GM19240 (cell line): Measurements from ENCODE around the gene C5AR1.
"Not testable (repeated sequence)": the region's sequence is repeated elsewhere in the genome, so short reads cannot be mapped to it uniquely, and the experiment has no call there.

Source experiments
- DNase-seq: peaks from one replicate; pipeline ENCODE4 v3.0.0; 2011; ENCODE audit warnings: low spot score; ENCODE audit not compliant: insufficient read length

The C5AR1 gene

DNA sequence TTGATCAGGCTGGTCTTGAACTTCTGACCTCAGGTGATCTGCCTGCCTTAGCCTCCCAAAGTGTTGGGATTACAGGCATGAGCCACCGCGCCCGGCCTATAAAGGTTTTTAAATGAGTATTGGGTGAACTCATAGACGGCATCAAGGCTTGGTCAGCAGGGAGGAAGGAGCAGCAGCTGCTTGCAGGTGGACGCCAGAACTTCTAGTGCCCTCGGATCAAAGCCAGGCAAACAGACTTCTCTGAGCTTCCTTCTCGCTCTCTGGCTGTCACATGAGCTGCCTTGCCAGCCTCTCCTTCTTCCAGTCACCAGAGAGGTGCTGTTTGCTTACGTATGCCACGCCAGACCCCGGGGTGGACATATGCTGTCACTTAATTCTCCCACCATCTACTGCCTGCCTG is 55.8 kb downstream of the C5AR1 start:
- DNase-seq: not testable (repeated sequence)

DNA sequence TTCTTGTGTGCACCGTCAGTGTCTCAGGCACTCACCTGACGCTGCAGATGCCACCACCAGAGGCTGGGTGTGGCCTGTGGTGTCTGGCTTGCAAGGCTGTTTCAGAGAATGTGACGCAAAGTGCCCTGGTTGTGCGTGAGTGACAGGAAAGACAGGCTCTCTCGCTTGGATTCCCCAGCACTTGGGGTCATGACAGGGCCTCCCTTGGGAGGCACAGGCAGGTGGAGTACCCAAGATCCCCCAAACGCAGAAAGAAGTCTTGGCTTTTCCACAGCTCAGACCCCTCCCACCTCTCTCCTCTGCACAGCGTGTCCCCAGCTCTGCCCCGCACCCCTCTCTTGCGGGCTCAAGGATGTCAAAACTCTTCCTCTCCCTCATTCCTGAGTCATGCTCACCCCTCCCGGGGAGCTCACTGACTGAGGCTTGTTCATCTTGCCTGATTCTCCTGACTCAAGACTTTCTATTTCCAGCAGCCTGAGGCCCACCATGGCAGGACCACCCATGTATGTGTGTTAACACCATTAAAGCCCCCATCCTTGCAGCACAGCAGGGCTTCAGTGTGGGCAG is 60.5 kb downstream of the C5AR1 start:
- DNase-seq: no peak

DNA sequence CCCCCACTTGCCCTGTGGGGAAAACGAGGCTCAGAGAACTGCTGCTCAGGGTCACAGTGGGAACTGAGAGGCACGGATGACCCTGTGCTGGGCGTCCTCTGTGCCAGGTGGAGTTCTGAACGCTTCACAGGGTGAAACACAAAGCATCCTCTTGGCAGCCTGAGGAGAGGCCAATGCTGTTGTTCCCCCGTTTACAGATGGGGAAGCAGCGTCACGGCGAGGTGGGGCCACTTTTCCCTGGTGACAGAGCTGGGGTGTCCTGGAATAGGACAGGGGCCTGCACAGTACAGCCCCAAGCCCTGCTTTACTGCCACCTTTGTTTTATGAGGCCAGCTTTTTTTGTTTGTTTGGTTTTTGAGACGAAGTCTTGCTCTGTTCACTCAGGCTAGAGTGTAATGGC is 61.6 kb downstream of the C5AR1 start:
- DNase-seq: no peak
